Ishikawa (cell line): ENCODE data around the gene HHAT.

ENCODE experiments used
- CEBPB ChIP-seq: IDR thresholded peaks from 2 replicates; pipeline ENCODE4 v1.6.1; 2012
- CREB1 ChIP-seq: IDR thresholded peaks from 2 replicates; pipeline ENCODE4 v1.6.1; 2012; ENCODE audit warnings: low read depth
- EP300 ChIP-seq: IDR thresholded peaks from 2 replicates; pipeline ENCODE4 v1.6.1; 2012; ENCODE audit warnings: borderline replicate concordance
- NFIC ChIP-seq: IDR thresholded peaks from 2 replicates; pipeline ENCODE4 v1.6.1; 2012
- RAD21 ChIP-seq: IDR thresholded peaks from 2 replicates; pipeline ENCODE4 v1.6.1; 2012; ENCODE audit warnings: low read depth
- TAF1 ChIP-seq: IDR thresholded peaks from 2 replicates; pipeline ENCODE4 v1.6.1; 2012; ENCODE audit warnings: low read depth, mild to moderate bottlenecking
- YY1 ChIP-seq: IDR thresholded peaks from 2 replicates; pipeline ENCODE4 v1.6.1; 2012; ENCODE audit warnings: low read depth
- ZBTB7A ChIP-seq: IDR thresholded peaks from 2 replicates; pipeline ENCODE4 v1.6.1; 2012; ENCODE audit warnings: low read depth
- TF ChIP-seq, protein P1 (sequence below): IDR thresholded peaks from 2 replicates; pipeline ENCODE4 v1.6.1; 2012; ENCODE audit warnings: low read depth, mild to moderate bottlenecking
- TF ChIP-seq, protein P2 (sequence below): IDR thresholded peaks from 2 replicates; pipeline ENCODE4 v1.6.1; 2012

DNA sequence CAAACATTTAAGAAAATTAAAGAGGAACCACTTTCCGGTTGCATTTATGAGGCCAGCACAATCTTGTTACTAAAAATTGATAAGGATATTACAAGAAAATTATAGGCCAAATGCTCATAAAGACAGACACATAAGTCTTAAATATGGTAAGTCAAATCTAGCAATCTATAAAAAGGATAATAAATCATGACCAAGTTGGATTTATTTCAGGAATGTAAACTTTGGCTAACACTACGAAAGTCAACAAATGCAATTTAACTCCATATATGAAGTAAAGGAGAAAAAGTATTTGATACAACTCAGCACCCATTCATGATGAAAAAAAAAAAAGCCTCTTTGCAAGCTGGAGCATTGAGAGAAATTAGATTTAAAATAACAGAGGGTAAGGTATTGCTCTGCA, 6.3 kb downstream of the HHAT start:
- TF ChIP-seq EP300 (no peak), RAD21 (no peak), ZBTB7A (no peak), TAF1 (no peak), CEBPB (no peak), YY1 (no peak), CREB1 (no peak), NFIC (no peak)
- TF ChIP-seq, protein P1, sequence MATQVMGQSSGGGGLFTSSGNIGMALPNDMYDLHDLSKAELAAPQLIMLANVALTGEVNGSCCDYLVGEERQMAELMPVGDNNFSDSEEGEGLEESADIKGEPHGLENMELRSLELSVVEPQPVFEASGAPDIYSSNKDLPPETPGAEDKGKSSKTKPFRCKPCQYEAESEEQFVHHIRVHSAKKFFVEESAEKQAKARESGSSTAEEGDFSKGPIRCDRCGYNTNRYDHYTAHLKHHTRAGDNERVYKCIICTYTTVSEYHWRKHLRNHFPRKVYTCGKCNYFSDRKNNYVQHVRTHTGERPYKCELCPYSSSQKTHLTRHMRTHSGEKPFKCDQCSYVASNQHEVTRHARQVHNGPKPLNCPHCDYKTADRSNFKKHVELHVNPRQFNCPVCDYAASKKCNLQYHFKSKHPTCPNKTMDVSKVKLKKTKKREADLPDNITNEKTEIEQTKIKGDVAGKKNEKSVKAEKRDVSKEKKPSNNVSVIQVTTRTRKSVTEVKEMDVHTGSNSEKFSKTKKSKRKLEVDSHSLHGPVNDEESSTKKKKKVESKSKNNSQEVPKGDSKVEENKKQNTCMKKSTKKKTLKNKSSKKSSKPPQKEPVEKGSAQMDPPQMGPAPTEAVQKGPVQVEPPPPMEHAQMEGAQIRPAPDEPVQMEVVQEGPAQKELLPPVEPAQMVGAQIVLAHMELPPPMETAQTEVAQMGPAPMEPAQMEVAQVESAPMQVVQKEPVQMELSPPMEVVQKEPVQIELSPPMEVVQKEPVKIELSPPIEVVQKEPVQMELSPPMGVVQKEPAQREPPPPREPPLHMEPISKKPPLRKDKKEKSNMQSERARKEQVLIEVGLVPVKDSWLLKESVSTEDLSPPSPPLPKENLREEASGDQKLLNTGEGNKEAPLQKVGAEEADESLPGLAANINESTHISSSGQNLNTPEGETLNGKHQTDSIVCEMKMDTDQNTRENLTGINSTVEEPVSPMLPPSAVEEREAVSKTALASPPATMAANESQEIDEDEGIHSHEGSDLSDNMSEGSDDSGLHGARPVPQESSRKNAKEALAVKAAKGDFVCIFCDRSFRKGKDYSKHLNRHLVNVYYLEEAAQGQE, result no peak
- TF ChIP-seq, protein P2, sequence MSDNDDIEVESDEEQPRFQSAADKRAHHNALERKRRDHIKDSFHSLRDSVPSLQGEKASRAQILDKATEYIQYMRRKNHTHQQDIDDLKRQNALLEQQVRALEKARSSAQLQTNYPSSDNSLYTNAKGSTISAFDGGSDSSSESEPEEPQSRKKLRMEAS, result no peak
